HG02623 (cell line): ENCODE measurements around the gene EYA2.

Experiments
- ATAC-seq: cut with Tn5 transposase; IDR thresholded peaks from one replicate; pipeline ENCODE4 v1.9.1; 2021; ENCODE audit warnings: moderate library complexity; ENCODE audit not compliant: unreplicated experiment

The EYA2 gene

GRCh38 chr20:47031821-47032220 is 137.2 kb downstream of the EYA2 start:
- no peak for ATAC-seq

DNA sequence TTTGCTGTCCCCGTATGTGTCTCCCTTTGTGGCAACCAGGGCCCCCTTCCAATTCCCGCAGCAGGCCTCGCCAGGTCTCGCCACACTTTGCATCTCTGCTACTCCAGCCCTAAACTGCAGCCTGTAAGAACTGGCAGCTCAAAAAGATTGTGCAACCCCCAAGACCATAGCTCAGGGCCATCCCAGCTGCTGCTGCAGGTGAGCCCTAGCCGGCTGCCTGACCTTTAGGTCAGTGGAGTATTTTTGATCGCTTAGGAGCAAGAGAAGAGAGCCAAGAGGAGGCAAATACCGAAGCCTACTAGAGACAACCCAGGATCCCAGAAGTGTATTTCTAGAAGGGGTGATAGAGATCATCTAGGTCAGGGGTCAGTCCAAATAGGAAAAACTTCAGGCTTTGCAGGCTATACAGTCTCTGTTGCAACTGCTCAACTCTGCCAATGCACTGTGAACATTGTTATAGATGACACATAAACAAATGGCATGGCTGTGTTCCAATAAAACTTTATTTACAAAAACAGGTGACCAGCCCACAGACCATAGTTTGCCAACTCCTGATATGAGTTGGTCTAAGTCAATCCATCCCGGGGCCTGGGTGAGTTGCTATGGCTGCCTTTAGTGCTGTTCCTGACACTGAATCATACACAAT is 138.4 kb downstream of the EYA2 start:
- ATAC-seq = no peak

DNA sequence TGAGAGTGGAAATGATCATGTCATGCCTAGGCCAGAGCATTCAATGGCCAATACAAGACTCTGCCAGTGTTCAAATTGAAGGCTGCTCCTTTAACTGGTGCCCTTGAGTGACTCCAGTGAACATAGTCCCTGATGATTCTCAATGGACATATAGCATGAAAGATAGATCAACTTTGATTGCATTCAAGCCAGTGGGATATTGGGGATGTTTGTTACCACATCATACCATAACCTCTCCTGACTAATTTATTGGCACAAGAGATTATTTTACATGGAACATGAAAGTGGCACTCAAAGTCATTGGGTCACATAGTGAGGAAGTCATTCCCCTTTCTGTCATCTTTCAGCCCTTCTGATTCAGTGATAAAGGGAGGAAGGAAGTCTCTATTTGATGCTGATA is 139.0 kb downstream of the EYA2 start:
- no peak for ATAC-seq

DNA sequence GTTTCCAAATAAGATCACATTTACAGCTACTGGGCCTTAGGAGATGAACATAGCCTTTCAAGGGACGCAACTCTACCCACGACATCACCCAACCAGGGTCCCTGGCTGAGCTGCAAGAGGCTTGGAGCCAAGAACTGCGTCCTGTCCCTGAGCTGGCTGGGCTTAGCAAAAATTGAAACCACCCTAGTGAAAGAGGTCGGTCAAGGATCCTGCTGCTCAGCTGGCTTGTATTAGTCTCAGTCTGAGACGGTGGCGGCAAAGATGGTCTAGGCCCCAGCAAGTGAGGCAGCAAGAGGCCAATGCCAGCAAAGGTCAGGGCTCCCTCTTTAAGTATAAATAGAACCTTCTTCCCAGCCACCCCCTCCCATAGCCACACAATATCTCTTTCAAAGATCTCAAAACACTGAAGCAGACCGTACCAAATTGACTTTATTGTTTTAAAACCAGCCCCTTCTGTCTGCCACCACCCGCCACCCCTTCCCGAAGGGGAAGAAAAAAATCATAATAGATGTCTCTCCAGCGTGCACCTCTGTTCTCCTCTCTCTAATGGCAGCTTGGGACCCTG is 140.5 kb downstream of the EYA2 start:
- ATAC-seq = no peak

DNA sequence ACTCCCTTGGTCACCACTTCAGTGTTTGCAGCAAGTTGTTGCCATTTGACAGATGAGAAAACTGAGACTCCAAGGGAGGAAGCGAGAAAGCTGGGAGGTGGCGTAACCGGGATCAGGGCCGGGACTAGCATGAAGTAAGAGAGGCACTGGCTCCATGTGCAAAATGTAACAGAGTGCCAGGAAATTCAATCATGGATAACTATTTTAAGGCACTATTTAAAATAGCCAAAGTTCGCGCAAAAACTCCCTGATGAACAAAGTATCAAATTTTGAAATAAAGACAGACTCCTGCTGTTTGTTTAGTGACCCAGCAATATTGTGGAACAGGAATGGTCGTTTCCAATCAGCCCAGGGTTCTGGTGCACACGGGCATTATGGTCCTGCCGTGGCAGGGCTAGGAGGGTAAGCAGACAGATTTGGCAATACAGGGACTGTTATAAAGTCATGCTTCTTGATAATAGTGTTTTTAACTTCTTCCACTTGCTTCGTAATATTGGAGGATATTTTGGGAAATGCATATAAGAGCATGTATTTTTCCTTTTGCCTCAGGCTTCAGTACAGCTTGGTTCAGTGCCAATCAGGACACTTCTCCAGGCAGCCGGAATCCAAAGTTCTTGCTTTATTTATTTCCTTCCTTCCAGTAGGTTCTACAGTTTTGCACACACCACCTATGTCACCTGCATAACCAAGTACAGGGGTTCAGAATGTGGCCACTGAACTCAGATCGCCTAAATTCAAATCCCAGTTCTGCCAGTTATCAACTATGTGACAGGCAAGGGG is 141.6 kb downstream of the EYA2 start:
- ATAC-seq = no peak

DNA sequence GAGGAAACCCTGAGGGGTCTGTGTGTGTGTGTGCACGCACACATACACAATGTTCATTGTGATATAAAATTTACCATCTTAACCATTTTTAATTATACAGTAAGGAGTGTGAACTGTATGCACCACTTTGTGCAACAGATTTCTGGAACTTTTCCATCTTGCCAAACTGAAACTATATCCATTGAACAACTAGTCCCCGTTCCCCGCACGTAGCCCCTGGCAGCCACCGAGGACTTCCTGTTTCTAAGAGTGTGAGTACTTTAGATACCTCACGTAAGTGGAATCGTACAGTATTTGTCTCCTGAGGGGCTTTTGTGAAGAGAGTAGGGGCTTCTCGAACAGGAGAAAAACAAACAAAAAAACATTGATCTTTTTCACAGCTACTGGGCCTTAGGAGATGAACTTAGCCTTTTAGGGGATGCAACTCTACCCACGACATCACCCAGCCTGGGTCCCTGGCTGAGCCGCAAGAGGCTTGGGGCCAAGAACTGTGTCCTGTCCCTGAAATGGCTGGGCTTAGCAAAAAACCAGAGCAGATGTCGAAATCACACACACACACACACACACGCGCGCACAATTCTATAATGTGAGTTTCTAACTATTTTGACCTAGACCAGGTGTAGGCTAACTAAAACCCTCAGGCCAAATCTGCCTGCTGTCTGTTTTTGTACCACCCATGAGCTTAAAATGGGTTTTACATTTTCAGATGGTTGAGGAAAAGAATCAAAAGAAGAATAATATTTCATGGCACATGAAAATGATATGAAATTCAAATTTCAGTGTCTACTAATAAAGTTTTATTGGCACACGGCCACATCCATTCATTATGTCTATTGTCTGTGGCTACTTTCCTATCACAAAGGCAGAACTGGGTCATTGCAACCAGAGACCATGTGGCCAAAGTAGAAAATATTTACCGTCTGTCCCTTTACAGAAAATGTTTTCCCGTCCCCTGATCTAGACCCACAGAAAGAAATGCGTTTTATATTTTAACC is 144.2 kb downstream of the EYA2 start:
- no peak for ATAC-seq

DNA sequence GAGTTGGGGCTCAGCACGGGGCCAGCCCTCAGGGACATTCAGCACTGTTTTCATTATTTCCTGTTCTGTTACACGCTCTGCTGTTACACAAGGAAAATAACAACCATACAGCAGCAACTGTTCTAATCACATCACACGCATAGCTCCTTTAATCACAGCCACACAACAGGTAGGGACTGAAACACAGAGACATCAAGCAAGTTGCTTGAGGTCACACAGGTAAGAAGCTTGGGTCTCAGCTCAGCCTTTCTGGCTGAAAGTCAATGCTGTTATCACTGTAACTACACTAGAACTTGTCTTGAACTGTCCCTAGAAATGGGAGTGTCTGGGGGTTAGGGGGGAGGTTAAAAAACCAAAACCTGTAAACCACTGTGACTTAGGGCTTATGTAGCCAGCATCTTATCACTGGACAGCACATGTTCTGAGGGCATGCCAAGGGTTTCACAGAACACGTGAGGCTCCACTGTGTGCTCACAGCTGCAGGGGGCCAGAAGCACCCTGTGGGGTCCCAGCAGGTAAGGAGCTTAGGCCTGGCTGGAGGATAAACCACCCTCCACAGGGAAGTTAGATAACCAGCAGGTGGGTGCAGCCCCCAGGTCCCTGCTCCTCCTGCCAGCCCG is 146.0 kb downstream of the EYA2 start:
- ATAC-seq = no peak

DNA sequence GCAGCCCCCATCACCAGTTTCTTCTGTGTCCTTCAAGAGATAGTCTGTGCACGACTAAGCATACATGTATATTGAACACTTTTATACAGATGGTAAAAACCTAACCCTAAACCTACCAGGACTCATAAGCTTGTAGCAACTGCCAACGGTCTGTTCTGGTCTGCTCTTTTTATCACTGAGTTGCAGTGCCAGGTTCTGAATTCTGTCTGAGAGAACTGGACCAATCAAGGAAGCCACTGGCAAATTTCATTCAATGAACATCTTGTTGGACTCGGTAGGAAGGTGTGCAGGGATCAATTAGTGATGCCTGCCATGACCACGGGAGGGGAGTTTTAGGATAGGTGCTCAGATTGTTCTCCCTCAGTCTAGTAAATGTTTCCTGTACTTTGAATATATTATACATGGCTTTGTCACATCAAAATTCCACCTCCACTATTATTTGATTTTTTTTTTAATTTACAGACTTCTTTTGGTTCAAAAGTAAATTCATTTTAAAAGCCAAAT is 146.8 kb downstream of the EYA2 start:
- ATAC-seq = no peak

- ATAC-seq = no peak
Measured at GRCh38 chr20:47042464-47042863, 147.8 kb downstream of the EYA2 start.

DNA sequence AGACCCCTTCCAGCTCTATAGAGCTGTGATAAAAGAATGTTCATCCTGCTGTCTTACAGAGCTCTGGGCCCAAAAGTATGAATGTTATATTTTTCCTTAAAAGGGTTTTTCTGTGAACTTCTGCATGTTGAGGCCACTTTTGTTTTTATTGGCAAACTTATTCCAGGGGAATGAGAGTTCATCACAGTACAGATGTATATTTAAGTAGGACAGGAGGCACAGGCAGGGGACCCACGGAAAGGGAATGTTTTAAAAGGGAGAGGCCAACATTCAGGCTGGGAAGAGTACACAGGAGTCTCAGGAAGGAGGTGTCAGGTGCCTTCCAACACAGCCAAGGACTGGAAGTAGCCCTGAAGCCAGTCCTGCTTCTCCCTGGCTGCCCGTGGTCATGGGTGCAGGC is 148.4 kb downstream of the EYA2 start:
- no peak for ATAC-seq

GRCh38 chr20:47044938-47045337 is 150.3 kb downstream of the EYA2 start:
- ATAC-seq = no peak

GRCh38 chr20:47048054-47048453 is 153.4 kb downstream of the EYA2 start:
- ATAC-seq = no peak

GRCh38 chr20:47049771-47050170 is 155.1 kb downstream of the EYA2 start:
- no peak for ATAC-seq

- no peak for ATAC-seq
Measured at GRCh38 chr20:47050996-47051395, 156.4 kb downstream of the EYA2 start.

GRCh38 chr20:47051936-47052526 is 157.4 kb downstream of the EYA2 start:
- ATAC-seq = no peak

- no peak for ATAC-seq
Measured at GRCh38 chr20:47054506-47054905, 159.9 kb downstream of the EYA2 start.

GRCh38 chr20:47054945-47055344 is 160.3 kb downstream of the EYA2 start:
- ATAC-seq = no peak

- ATAC-seq = no peak
Measured at GRCh38 chr20:47055699-47056369, 161.2 kb downstream of the EYA2 start.

- no peak for ATAC-seq
Measured at GRCh38 chr20:47057661-47058060, 163.0 kb downstream of the EYA2 start.

GRCh38 chr20:47058236-47058635 is 163.6 kb downstream of the EYA2 start:
- no peak for ATAC-seq
